ENCODE data around the gene TGIF2. TPM values are rescaled to one million over a fixed set of nuclear protein-coding genes. Genes with fewer than 3 reads are reported as not detected.
"Not testable (repeated sequence)": the region's sequence is repeated elsewhere in the genome, so short reads cannot be mapped to it uniquely, and the experiment has no call there.

TGIF2 gene
- total RNA-seq, 1 donor, result 3.1 TPM

DNA sequence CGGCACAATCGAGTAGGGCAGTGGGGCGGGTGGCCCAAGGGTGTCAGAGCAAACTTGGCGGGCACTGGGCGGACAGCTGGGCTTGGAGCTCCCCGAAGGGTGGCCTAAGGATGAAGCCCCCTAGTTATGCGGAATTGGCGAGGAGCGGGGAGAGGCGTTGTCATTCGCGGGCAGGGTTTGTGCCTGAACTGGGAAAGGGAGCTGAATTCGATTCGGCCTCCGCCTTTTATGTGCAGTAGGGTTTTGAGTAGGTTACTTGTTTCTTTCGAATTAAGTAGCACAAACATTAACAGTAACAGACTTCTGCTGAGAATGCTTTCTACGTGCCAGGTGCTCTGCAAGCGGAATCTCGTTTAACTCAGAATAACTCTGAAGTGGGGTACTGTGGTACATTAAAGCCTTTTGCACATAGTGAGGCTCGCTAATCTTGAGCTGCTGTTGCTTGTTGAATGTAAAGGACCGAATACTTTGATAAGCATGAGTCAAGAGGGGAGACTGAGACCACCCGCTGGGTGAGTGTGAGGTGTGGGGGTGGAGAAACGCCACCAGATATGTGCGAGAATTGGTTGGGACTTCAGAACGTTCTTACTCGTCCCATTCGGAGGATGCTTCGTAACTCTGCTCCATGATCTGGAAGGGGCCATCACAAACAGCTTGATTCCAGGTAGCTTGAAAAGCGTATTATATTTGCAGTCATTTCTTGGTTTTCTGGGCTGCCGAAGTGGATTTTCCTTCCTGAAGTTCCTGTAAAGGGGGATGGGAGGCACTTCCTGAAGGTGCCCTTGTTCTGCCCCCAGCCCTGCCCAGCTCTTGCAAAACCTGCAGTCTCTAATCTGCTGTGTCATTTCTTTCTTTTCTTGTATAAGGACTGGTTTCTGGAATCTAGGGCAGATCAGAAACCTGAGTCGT, 33.0 kb downstream of the TGIF2 start:
- peak overlapping the region; percentile 97 for H3K4me3 ChIP-seq (ENCODE audit: low read depth, low read length)
- TF ChIP-seq, protein P1, sequence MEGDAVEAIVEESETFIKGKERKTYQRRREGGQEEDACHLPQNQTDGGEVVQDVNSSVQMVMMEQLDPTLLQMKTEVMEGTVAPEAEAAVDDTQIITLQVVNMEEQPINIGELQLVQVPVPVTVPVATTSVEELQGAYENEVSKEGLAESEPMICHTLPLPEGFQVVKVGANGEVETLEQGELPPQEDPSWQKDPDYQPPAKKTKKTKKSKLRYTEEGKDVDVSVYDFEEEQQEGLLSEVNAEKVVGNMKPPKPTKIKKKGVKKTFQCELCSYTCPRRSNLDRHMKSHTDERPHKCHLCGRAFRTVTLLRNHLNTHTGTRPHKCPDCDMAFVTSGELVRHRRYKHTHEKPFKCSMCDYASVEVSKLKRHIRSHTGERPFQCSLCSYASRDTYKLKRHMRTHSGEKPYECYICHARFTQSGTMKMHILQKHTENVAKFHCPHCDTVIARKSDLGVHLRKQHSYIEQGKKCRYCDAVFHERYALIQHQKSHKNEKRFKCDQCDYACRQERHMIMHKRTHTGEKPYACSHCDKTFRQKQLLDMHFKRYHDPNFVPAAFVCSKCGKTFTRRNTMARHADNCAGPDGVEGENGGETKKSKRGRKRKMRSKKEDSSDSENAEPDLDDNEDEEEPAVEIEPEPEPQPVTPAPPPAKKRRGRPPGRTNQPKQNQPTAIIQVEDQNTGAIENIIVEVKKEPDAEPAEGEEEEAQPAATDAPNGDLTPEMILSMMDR (IDR thresholded peaks at IDR 0.05; ENCODE audit: insufficient read depth, low read length), result no peak
- peak; percentile 47 for DNase-seq (ENCODE audit: low read depth)

DNA sequence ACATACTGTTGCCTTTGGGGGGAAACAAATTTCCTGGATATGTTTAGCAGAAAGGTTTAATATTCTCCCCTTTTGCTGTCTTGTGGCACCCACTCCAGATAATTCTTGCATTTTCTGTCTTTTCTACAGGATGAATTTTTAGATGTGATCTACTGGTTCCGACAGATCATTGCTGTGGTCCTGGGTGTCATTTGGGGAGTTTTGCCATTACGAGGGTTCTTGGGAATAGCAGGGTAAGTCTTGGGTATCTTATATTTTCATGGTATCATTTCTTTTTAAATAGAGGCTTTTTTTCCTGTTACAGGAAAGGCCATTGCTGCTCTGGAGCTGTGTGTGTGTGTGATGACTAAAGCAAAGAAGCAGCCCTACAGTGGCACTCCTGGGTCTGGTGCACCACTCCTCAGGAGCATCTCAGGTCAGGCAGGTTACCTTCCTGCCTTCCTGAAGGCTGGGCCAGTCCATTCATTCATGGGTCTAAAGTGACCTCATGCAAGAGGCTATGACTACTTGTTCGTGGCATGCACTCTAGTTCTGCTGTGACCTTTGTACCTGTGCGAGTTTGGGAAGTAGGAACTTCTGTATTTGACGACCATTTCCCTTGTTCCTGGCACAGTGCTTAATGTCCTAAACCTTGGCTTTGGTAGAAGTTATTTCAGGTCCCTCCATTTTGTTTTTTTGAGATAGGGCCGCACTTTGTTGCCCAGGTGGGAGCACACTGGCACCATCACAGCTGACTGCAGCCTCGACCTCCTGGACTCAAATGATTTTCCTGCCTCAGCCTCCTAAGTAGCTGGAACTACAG, 34.4 kb downstream of the TGIF2 start:
- TF ChIP-seq, protein P1 (IDR thresholded peaks at IDR 0.05; ENCODE audit: insufficient read depth, low read length), result no peak
- DNase-seq (ENCODE audit: low read depth), result no peak
- peak overlapping the region; percentile 15 for H3K4me3 ChIP-seq (ENCODE audit: low read depth, low read length)

DNA sequence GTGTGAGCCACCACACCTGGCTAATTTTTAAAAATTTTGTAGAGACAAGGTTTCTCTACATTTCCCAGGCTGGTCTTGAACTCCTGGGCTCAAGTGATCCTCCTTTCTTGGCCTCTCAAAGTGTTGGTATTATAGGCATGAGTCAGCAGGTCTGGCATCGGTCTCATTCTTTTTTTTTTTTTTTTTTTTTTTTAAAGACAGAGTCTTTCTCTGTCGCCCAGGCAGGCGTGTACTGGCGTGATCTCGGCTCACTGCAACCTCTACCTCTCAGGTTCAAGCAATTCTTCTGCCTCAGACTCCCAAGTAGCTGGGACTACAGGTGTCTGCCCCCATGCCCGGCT, 35.0 kb downstream of the TGIF2 start:
- not testable (repeated sequence) for DNase-seq (ENCODE audit: low read depth); H3K4me3 ChIP-seq (ENCODE audit: low read depth, low read length)

DNA sequence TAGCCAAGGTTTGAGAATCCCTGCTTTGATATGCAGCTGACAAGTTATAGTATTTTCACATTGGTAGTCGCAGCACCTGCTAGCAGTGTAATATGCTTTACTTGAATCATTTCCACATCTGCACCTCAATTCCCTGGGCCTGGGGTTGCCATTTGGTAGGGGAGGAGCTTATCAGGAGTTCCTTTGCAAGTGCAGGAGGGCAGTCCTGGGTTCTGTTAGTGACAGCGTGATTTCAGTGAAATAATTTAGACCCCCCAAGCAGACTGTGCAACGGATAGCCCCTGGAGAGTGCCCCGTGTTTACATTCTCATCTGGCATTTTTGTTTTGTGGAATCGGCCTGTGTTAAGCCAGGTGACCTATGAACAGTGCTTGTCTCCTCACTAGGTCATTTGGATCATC, 38.2 kb downstream of the TGIF2 start:
- DNase-seq (ENCODE audit: low read depth), result no peak
- no peak overlapping the region for H3K4me3 ChIP-seq (ENCODE audit: low read depth, low read length)
- TF ChIP-seq, protein P1 (IDR thresholded peaks at IDR 0.05; ENCODE audit: insufficient read depth, low read length), result no peak

DNA sequence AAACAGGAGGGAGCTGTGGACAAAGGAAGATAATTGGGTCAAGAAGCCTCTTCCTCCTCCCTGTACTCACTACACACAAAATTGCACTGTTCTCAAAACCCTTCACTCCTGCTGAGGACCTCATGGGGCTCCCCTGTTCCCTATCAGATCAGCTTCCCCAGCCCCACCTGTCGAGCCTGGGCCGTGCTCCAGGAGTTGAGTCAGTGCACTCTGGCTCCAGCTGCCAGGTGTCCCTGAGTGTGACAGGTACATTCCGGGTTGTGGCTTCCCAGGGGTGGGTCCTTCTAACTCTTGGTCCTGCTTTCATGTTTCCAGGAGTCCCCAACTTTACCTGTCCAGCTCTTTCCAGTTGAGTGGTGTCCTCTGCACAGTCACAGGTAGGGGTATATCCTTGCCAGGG, 40.6 kb downstream of the TGIF2 start:
- H3K4me3 ChIP-seq (ENCODE audit: low read depth, low read length), result no peak overlapping the region
- DNase-seq (ENCODE audit: low read depth), result no peak
- TF ChIP-seq, protein P1 (IDR thresholded peaks at IDR 0.05; ENCODE audit: insufficient read depth, low read length), result no peak

DNA sequence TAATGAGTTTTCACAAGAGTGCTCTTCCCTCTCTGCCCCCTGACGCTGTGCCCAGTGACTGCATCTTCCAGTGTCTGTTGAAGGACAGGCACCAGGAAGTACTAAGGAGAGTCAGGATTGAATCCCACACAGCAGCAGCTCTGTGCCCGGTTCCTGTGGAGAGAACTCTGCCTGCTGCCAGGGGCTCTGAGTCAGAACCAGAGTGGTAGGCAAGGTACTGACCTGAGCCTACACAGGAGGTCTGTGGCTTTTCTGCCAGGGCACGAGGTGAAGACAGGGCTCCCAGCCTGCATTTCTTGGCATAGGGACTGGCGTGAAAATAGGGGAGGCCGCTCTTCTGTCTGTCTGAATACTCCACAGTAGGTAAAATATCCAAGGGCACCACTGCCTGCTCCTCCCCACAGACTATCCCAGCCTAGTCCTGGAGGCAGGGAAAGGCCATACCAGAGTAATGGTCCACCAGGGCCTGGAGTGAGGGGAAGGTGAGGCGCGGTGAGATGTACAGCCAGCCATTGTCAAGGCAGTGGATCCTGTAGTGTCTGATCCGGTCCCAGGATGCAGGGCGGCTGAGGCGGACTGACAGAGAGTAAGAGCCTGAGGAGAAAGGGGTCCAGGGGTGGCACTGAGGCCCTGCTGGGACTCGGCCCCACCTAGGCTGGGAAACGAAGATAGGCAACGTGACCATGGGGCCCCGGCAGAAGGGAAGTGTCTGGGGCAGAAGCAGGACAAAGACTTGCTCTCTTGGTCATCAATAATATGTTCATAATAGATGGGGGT, 41.6 kb downstream of the TGIF2 start:
- TF ChIP-seq, protein P1 (IDR thresholded peaks at IDR 0.05; ENCODE audit: insufficient read depth, low read length), result no peak
- no peak overlapping the region for H3K4me3 ChIP-seq (ENCODE audit: low read depth, low read length)
- no peak for DNase-seq (ENCODE audit: low read depth)

Data from fibroblast of the aortic adventitia (primary cell).